ENCODE results near the gene FPR3.
"Not testable (repeated sequence)": the region's sequence is repeated elsewhere in the genome, so short reads cannot be mapped to it uniquely, and the experiment has no call there.

FPR3 gene

GRCh38 chr19:51794885-51795490, at the start of gene FPR3:
FPR3 (plus strand) TSS chr19:51795157; CDS start chr19:51823749, 28,592 bp downstream.
- DNase-seq, result no peak

GRCh38 chr19:51746731-51747130, 48.2 kb upstream of the FPR3 start:
- DNase-seq, result no peak

GRCh38 chr19:51749979-51750378, 45.0 kb upstream of the FPR3 start:
- DNase-seq, result peak; percentile 18

GRCh38 chr19:51750400-51751094, 44.4 kb upstream of the FPR3 start:
- DNase-seq, result no peak

- no peak for DNase-seq
Observed at GRCh38 chr19:51751655-51752054, 43.3 kb upstream of the FPR3 start, which contains the start of gene FPR1. FPR1 (minus strand) TSS chr19:51751878; CDS start chr19:51746994, 4,884 bp downstream.

GRCh38 chr19:51754109-51754508, 40.8 kb upstream of the FPR3 start:
- no peak for DNase-seq

- DNase-seq, result no peak
Observed at GRCh38 chr19:51754770-51755169, 40.2 kb upstream of the FPR3 start.

- DNase-seq, result no peak
Observed at GRCh38 chr19:51755571-51755970, 39.4 kb upstream of the FPR3 start.

GRCh38 chr19:51760697-51761356, 34.1 kb upstream of the FPR3 start, which contains the start of gene FPR2:
FPR2 (plus strand) TSS chr19:51761180; CDS start chr19:51768659, 7,479 bp downstream.
- DNase-seq, result no peak

- no peak for DNase-seq
Observed at GRCh38 chr19:51761696-51762095, 33.3 kb upstream of the FPR3 start.

- no peak for DNase-seq
Observed at GRCh38 chr19:51765086-51765485, 29.9 kb upstream of the FPR3 start.

- no peak for DNase-seq
Observed at GRCh38 chr19:51766461-51766860, 28.5 kb upstream of the FPR3 start.

GRCh38 chr19:51771376-51772130, 23.4 kb upstream of the FPR3 start:
- no peak for DNase-seq

GRCh38 chr19:51772977-51773376, 22.0 kb upstream of the FPR3 start:
- no peak for DNase-seq

GRCh38 chr19:51776561-51776960, 18.4 kb upstream of the FPR3 start:
- not testable (repeated sequence) for DNase-seq

GRCh38 chr19:51777570-51778462, 17.1 kb upstream of the FPR3 start:
- peak; percentile 45 for DNase-seq

- DNase-seq, result no peak
Observed at GRCh38 chr19:51779181-51779580, 15.8 kb upstream of the FPR3 start.

GRCh38 chr19:51779703-51780102, 15.3 kb upstream of the FPR3 start:
- DNase-seq, result no peak

GRCh38 chr19:51780270-51780669, 14.7 kb upstream of the FPR3 start:
- no peak for DNase-seq

GRCh38 chr19:51781999-51782398, 13.0 kb upstream of the FPR3 start:
- DNase-seq, result no peak

GRCh38 chr19:51783372-51783771, 11.6 kb upstream of the FPR3 start:
- DNase-seq, result peak; percentile 11
